ENCODE data around the gene TBC1D5. TPM values are rescaled to one million over a fixed set of nuclear protein-coding genes. Genes with fewer than 3 reads are reported as not detected.

The TBC1D5 gene
- total and polyA plus RNA-seq, 2 of the 8 experiments (the other 6 are each of a cell fraction or from before 2014, with no cell fraction given), result 11.0 to 22.9 TPM

- H2BK20ac ChIP-seq (ENCODE audit: low read length), result no peak overlapping the region
- no peak overlapping the region for H2BK12ac ChIP-seq (ENCODE audit: low read depth, low read length)
- TF ChIP-seq CHD1 (IDR thresholded peaks at IDR 0.05; ENCODE audit: low read depth, low read length), result no peak
- no peak for TF ChIP-seq SRF (IDR thresholded peaks at IDR 0.05; ENCODE audit: low read depth, low read length)
- TF ChIP-seq KDM4A (IDR thresholded peaks at IDR 0.05; ENCODE audit: low read depth, low read length, severe bottlenecking), result no peak
- no peak for TF ChIP-seq CBX8 (IDR thresholded peaks at IDR 0.05; ENCODE audit: borderline replicate concordance, low read depth, low read length)
- no peak for TF ChIP-seq ATF2 (IDR thresholded peaks at IDR 0.05; ENCODE audit: low read length)
- TF ChIP-seq CTBP2 (IDR thresholded peaks at IDR 0.05; ENCODE audit: borderline replicate concordance, insufficient read depth, insufficient read length, low read length), result no peak
- TF ChIP-seq TEAD4 (IDR thresholded peaks at IDR 0.05; ENCODE audit: low read depth, low read length), result no peak
- TF ChIP-seq FOSL1 (IDR thresholded peaks at IDR 0.05; ENCODE audit: insufficient read depth, low read depth, low read length), result no peak
- no peak for TF ChIP-seq SIX5 (IDR thresholded peaks at IDR 0.05; ENCODE audit: low read depth, low read length)
- no peak for TF ChIP-seq MAFK (IDR thresholded peaks at IDR 0.05; ENCODE audit: low read depth, low read length)
- TF ChIP-seq JUN (IDR thresholded peaks at IDR 0.05; ENCODE audit: low read depth, low read length), result no peak
- no peak for TF ChIP-seq POU5F1 (IDR thresholded peaks at IDR 0.05; ENCODE audit: low read depth, low read length)
- no peak overlapping the region for H2AK5ac ChIP-seq (ENCODE audit: low read depth, low read length)
- no peak overlapping the region for H2BK5ac ChIP-seq (ENCODE audit: low read depth, low read length)
- H3K4me2 ChIP-seq (ENCODE audit: insufficient read depth in 1 of 2, low read depth in 2 of 2, low read length in 2 of 2), result no peak overlapping the region
- H3K23ac ChIP-seq (ENCODE audit: insufficient read length), result no peak overlapping the region
- no peak overlapping the region for H3K4ac ChIP-seq (replicated peaks; ENCODE audit: insufficient read length, low read depth, low read length)
- 88% methylated on average over 10 of the region's 10 CpGs; no CpG with 5 or more reads in 1 of the 2 experiments for WGBS, 2 experiments (ENCODE audit: extremely low coverage in 1 of 2, insufficient coverage in 1 of 2, insufficient read length in 1 of 2, insufficient replicate concordance in 2 of 2, low coverage in 1 of 2, low lambda C conversion rate in 2 of 2, missing lambda C conversion rate in 1 of 2)
- H3K56ac ChIP-seq (replicated peaks; ENCODE audit: insufficient read length, low read depth, low read length), result no peak overlapping the region
- H3K18ac ChIP-seq (ENCODE audit: extremely low read depth, low read length), result no peak overlapping the region
- H4K5ac ChIP-seq (ENCODE audit: insufficient read length, low read depth, low read length), result no peak overlapping the region
- H3K9me3 ChIP-seq (ENCODE audit: insufficient read depth in 2 of 2, low read depth in 1 of 2, low read length in 1 of 2), result no peaks in the 10 kb centered on the region
- H3K23me2 ChIP-seq (ENCODE audit: low read depth, low read length), result no peaks in the 10 kb centered on the region
- no peaks in the 10 kb centered on the region for H4K20me1 ChIP-seq (replicated peaks in 1 of 2; ENCODE audit: control insufficient read depth in 1 of 2, insufficient read depth in 2 of 2, low read length in 2 of 2)
- H3K4me3 ChIP-seq (ENCODE audit: extremely low read depth in 1 of 4, insufficient read depth in 2 of 4, low read depth in 3 of 4, low read length in 4 of 4), result no peak overlapping the region
- no peak for FAIRE-seq
- no peak overlapping the region for H2BK120ac ChIP-seq (replicated peaks; ENCODE audit: low read depth, low read length)
- no peaks in the 10 kb centered on the region for H3K4me1 ChIP-seq (replicated peaks in 1 of 4; ENCODE audit: control insufficient read depth in 3 of 4, insufficient read depth in 4 of 4, low read length in 3 of 4)
- no peak overlapping the region for H2BK15ac ChIP-seq (ENCODE audit: low read length)
- H3K27ac ChIP-seq (ENCODE audit: low read depth, low read length), result no peak overlapping the region
- CTCF ChIA-PET (ENCODE audit: partially characterized antibody), result interaction anchor here (1.0 to 1.5 kb wide), 2 partner anchors 20 to 116 kb away, joined by 3 read pairs; no protein-coding TSS in a partner anchor
- H3K9ac ChIP-seq (replicated peaks in 1 of 4; ENCODE audit: extremely low read depth in 1 of 4, low read depth in 3 of 4, low read length in 3 of 4), result no peak overlapping the region
- H2AFZ ChIP-seq (ENCODE audit: low read length), result no peak overlapping the region
- peaks cover 0 to 1% (median 0%) of the 10 kb centered on the region in 4 experiments; a peak in 1 of 7 replicates for H3K27me3 ChIP-seq (replicated peaks in 1 of 4; ENCODE audit: control insufficient read depth in 3 of 4, extremely low read depth in 1 of 4, insufficient read depth in 3 of 4, low read length in 3 of 4)
- no peaks in the 10 kb centered on the region for H3K79me1 ChIP-seq (ENCODE audit: low read depth, low read length)
- no peaks in the 10 kb centered on the region for H3K79me2 ChIP-seq (ENCODE audit: control insufficient read depth in 1 of 2, insufficient read depth in 2 of 2, low read length in 2 of 2)
- no peak for DNase-seq (ENCODE audit: low read depth in 1 of 2, low spot score in 2 of 2)
- H3K36me3 ChIP-seq (ENCODE audit: control insufficient read depth in 2 of 4, insufficient read depth in 4 of 4, low read length in 3 of 4), result peaks cover 0 to 2% (median 0%) of the 10 kb centered on the region in 4 experiments; a peak in 1 of 8 replicates
- POLR2A ChIA-PET (ENCODE audit: partially characterized antibody), result no interaction called here
- H4K91ac ChIP-seq (replicated peaks; ENCODE audit: insufficient read length, low read length), result no peak overlapping the region
- no peak overlapping the region for H4K8ac ChIP-seq (ENCODE audit: extremely low read depth, insufficient read depth, low read length)
- H3K14ac ChIP-seq (ENCODE audit: insufficient read length), result no peak overlapping the region
Observed at GRCh38 chr3:17156864-17157263, 585.6 kb downstream of the TBC1D5 start.
